SKM-1 (cell line): ENCODE measurements around the gene DNAH5.

Source experiments
- DNase-seq: peaks from one replicate; lab custom pipeline; 2025; ENCODE audit not compliant: unreplicated experiment; lab: John Stamatoyannopoulos, UW

The DNAH5 gene

DNA sequence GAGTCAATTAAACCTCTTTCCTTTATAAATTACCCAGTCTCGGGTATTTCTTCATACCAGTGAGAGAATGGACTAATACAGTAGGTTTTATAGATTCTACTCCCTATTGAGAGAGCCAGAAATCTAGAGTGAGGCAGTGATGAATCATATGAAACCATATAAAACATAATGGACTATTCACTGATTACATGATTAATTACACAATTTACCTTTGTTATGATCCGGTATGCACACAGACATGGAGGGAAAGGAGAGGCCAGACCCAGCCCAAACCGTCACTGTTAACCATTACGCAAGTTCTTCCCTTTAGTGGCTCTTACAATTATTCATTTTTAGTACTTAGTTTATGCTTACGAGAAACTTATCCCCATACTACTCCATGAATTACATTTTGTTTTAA, 205.0 kb downstream of the DNAH5 start:
- DNase-seq: no peak

DNA sequence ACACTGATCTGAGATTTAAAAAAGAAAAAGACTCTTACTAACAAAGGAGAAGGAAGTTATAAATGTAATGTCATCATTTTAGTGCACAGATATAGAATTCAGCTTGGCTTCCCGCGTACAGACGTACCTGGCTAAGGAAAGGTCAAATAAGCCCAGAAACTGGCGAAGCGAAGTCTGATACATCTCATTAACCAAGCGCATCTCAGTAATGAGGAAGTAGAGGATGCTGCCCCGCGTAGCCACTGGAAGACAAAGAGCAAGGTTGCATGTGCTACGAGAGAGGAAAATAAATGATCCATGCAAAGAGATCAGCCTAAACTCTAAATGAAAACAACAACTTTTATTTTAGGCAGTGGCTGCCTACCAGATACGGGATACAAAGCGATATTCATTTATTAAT, 208.8 kb downstream of the DNAH5 start:
- no peak for DNase-seq

DNA sequence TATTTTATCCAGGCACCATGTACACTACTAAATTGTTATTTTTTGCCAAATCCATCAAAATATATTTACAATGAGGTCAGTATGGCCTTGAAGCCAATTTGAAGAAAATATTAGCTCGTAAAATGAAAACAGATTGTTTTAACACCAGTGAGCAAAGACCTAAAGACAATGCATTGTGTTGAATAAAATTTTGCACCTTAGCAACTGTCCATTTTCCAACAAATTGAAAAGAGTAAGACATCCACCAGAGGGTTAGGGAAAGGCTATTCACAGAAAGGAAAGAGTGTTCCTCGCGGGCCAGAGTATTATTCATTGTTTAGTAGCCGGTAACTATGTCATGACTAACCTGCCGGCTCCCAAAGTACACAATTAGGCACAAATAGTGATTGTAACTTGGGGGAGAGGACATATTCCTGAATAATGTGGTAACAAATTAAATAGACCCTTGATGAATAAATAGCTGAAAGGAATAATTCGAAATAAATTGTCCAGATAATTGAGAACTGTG, 213.3 kb downstream of the DNAH5 start:
- no peak for DNase-seq

DNA sequence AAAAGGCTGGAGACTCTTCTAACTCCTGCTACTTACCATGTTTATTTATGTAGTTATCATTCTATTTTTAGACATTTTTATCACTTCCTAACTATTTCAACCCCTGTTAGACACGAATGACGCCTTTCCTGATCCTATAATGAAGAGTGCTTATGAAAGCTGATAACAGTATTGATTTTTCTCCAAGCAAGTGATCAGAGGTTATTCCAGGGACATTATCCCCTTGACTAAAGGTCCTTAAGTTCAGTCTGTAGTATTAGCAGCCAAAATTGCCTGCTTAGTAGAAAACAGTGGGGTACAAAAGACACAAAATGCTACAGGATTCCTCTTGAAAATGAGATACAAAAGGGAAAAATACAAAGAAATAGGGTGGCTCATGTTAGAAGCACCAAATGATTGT, 235.6 kb downstream of the DNAH5 start:
- DNase-seq: no peak

DNA sequence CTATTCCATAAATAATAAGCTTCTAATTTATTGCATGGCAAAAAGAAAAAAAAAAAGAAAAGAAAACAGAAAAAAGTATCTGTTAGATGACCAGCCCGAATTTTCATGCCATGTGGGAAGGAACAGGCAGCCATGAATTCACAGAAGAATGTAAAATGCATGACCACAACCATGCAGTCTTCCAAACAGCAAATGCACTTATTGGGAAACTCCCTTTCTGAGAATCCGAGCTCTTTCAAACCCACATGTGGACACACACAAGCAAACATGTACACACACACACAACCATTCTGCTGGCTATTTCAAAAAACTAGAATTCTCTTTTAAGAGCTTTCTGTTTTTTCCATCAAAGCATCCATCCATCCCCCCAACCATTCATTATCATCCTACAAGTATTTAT, 236.1 kb downstream of the DNAH5 start:
- DNase-seq: no peak

DNA sequence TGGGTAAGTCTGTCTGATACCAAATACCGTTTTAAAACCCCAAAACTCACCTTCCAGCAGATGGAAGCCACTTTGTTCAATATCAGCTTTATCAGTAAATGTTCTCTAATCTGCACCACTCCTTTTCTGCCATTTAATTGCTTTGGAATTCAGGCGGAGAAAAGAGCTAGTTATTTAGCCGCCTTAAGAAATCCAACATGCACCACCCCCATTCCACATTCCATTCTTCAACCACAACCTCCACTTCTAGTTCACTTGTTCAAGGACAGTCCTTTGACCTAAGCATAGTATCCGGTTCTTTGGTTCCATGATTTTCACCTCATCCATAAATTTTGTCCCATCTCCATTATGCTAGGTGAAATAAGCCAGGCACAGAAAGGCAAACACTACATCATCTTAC, 240.1 kb downstream of the DNAH5 start:
- no peak for DNase-seq

DNA sequence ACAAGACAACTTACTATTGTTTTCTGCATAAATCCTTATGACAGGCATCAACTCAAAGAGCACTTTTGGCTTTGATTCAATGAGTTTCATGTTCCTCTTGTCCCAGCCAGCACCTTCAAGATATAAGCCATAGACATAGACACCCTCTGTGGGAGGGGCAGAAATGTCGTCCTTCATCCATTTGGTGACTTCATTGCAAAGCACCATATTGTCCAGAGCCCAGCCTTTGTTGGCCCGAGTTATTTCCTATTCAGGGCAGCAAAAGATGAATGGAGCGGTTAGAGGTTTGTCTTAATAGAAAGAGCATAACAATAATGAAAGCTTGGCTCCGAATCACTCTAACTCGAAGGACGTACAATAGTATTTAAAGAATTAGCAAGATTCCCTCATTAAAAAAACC, 243.9 kb downstream of the DNAH5 start:
- no peak for DNase-seq

DNA sequence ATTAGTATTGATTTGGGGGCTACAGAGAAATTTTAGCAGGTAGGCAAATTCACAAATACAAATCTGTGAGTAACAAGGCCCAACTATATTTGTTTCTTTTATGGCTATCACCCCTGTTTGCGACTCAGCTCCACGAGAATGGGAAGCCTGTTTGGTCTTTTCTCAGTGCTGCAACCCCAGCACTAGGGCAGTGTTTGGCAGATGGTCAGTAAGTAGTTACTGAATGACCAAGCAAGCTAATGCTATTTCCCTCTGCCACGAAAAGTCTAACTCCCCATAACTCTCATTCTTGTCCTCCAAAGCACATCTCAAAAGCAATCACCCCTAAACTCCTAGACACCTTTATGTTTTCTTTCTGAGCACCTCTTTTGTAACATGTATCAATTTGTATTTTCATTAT, 245.6 kb downstream of the DNAH5 start:
- no peak for DNase-seq

DNA sequence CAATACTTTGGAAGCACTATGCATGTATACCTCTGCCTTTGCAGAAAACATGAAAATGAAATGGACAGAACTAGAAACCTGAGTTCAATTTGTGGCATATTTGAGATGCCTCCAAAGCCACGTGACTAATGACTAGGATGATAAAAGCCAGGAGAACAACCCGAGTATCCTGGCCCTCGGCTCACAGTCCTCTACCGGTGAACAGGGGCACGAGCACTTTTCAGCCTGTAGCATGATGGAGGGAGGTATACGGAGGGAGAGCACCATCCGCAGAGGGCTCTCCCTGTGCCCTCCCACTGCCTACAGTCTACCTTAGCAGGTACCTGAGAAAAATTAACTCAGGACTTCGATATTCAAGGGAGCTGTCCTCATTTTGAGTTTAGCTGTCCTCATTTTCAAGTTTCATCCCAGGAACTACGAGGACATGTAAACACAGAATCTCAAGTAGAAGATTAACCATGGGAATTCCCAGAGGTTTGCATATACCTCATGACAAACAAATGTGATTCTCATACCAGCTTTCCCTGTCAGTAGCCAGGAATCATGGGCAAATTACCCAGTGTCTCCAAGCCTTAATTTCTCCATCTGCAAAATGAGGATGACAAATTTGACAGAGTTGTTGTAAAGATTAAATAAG, 249.3 kb downstream of the DNAH5 start:
- no peak for DNase-seq

DNA sequence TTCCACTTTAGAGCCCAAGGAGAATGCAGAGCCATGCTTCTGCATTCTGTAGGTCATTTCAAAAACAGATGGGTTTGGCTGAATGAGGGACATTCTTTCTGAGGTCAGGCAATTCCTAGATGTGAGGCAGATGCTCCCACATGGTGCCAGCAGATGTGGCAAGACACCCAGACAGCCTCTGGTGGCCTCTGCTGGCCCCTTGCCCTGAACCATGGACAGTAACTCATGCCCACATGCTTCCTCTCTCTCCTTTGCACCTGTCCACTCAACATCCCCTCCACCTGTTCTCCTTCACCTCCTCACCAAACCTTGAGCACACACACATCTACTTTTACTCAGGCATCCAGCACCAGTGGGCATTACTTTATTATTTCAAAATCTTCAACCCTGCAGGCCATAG, 252.3 kb downstream of the DNAH5 start:
- no peak for DNase-seq

DNA sequence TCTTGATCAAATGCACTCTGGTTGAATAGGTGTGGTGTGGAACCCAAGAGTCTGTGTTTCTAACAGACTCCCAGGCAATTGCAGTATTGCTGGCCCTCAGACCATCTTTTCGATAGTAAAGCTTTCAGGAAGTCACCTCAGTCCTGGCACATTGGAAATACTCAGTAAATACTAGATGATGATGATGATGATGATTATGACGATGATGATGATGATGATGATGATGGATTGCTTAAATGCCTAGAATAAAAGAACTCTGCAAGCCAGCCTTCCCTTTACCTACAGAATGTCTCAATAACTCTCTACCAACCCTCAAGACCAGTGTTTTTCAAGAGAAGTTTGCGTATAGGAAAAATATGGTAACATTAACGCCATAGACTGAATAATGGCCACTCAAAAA, 268.0 kb downstream of the DNAH5 start:
- DNase-seq: no peak

DNA sequence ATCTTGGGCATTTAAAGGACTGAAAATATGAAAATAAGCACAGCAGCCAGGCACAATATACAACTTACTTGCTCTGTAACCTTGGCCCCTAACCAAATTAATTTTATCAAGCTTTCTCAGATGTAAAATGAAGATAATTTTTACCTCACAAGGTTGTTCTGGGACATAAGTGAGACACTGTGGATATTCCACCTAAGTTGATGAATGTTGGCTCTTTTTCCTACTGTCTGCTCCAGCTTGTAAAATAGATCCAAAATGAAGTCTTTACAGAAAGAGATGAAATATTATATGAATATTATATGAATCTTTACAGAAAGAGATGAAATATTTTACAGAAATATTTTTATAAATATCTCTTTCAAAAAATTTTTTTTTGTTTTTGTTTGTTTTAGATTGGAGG, 270.1 kb downstream of the DNAH5 start:
- no peak for DNase-seq

DNA sequence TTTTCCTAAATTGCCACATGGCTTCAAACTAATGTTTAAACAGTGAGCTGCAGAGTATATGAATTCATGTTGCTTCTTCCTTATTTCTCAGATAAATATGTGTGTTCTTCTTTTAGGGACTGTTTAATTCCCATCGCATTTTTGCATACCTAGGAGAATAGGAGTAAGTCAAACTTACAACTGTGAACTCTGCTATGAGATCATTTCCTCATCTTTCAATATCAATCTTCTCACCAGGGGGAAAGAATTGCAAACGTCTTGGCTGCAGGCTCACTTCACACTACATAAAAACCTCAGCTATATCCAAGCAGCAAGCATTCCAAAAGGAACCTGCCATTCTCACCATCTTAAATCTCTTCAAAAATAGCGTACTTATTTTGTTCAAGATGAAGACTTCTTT, 271.0 kb downstream of the DNAH5 start:
- no peak for DNase-seq

DNA sequence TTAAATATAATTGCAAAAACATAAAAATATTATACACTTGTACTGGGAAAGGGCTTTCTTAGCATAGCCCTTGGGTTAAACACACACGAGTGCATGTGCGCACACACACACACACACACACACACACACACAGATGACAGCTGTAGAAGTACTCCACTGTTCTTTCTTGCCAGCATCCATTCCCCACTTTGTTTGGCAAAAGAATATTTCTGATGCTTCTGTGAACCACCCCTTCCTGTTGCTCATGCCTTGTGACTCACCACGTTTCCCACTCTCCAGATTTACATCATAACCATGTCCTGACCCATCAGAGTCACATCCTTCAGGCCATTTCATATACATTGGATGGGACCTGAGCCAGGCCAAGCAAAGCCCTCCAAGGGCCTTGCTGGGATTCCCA, 280.1 kb downstream of the DNAH5 start:
- no peak for DNase-seq

DNA sequence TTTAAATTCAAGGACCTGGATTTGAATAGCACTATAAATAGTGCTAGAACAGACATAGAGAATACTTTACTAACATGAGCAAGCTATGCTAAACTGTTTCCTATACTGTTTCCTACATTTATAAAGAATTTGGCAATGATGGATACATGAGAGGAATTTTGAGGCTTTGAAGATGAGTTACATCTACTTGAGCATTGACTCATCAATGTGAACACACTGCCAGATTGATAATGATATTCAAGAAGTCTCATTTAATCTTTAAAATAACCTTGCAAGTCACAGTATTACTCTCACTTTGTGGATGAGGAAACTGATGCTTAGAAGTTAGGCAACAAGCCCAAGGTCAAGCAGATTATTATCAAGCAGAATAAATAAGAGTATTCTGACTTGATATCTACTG, 281.9 kb downstream of the DNAH5 start:
- DNase-seq: no peak

DNA sequence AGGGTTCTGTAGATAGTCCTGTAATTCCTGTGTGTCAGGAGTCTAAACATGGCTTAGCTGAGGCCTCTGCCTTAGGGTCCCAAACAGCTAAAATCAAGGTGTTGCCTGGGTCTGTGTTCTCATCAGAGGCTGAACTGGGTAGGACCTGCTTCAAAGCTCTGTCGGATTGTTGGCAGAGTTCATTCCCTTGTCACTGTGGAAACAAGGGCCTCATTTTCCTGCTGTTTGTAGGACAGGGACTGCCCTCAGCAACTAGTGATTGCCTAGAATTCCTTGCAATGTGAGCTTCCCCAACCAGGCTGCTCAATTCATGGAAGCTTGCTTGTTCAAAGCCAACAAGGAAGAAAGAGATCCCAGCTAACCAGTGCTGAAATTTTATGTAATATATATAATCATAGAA, 283.2 kb downstream of the DNAH5 start:
- no peak for DNase-seq

DNA sequence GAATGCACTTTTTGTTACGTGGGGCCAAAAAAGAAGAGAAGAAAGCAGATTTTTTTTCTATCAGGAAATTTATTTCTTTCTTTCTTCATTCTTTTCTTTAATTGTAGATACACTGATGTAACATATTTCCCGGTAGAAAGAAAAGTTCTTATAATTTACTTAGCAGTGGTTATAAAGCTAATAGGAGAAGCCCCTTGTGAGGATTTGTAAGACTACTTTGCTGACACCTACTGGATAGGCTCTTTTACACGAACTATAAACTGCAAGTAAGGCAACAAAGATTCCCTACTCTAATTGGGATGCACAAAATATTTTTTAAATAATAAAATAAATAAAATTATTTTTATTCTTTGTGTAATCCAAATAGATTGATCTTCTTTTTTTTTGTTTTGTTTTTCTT, 284.4 kb downstream of the DNAH5 start:
- DNase-seq: no peak

DNA sequence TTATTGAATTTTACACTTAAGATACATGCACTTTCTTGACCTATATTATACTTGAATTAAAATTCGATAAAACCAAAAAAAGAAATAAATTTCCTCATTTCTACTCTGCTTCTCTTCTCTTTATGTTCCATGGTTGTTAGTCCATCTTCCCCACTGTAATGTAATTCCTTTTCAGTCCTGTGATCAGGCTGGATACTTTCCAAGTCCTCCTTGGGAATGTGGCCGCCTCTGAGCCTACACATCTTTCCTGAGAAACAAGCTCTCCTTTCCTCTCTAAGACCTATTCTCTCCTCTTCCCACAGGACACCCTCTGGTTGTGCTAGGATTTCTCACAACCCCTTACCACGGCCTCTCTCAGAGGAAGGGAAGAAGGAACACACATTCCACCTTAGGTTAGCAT, 285.1 kb downstream of the DNAH5 start:
- DNase-seq: no peak

DNA sequence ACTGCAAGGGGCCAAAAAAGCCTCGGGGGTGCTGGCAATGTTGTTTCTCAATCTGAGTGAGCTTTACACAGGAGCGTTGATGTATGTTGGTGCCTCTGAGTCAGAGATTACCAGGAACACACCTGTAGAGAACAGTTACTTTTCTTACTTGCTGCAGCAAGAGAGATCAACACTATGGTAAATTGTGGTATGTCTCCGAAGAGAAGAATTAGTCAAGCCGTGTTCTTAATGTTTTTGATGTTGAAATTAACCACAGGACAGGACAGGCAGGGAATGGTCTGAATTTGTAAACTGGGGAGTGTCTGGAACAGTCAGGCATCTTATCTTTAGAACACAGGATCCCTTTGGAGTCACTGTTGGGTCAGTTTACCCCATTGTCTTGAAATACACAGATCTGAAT, 285.7 kb downstream of the DNAH5 start:
- DNase-seq: no peak

DNA sequence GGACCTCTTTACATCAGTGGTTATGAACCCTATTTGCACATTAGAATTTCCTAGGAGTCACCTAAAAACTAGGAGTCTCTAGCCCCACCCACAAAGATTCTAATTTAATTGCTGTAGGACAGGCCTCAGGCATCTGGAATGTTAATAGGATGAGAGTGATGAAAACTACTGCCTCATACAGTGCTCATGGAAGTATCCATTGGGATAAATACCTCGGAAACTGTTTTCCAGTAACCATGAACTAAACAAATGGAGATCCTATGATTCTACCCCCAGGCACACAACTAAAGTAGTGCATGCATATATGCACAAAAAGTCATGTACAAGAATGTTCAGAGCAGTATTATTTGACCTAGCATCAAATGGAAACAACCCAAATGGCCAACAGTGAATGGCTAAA, 286.3 kb downstream of the DNAH5 start:
- DNase-seq: no peak

DNA sequence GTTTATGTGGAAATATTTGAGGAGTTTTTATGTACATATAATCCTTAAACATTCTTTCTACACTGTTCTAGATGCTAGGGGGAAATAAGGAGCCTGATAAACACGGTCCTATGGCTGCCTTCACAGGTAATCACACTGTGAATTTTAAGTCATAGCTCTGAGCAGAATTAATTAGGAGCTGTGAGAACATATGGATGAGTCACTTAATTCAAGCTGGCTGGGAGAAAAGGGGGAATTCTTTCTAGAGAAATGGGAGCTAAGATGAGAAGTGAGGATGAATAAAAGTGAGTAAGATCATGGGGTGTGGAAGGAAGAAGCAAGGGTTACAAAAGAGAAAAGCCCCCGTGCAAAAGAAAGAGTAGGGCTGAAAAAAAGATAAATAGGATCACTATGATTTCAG, 290.8 kb downstream of the DNAH5 start:
- no peak for DNase-seq

DNA sequence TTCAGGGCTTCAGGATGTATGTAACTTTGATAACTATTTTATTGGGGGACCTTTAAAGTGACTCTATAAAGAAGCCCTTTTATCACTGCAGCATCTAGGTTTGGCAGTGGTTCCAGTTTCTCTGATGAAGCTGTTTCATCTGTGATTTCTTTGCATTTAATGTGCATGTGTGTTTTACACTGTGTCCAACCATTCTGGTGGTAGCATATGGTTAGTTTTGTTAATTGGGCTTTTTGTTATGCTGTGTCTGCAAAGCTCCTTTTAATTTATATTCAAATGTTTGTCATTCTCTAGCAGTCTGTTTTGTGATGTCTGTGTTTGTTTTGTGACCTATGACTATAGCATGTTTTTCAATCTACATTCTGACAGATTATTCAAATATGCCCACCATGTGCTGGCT, 294.8 kb downstream of the DNAH5 start:
- DNase-seq: no peak

DNA sequence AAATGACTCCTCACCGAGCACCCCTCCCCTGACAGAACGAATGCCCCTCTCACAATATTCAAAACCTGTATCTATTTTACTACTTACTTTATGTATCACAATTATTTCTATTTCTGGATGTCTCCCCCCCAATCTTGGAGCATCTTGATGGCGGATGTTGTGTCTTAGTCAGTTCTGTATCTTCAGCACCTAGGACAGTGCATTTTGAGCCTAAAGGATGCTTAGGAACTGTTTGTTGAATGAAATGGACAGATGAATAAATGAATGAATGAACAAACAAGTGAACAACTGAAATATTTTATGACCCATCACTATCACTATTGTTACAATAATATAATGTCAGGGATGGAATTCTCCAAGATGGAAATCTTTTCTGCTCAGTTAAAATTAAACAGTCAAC, 295.7 kb downstream of the DNAH5 start:
- no peak for DNase-seq

DNA sequence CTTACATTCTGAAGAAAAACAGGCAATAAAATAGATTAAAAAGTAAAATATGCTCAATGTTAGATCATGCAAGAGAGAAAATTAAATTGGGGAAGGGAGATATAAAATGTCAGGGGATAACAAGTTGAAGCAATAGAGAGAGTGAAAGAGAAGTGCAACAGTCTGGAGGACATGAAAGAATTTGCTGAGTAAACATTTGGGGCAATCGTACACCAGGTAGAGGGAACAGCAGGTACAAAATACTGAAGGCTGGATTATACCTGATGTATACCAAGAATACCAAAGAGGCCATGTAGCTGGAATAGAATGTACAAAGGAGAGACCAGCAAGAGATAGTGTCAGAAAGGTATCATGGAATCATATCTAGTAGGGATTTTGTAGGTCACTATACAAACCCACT, 300.8 kb downstream of the DNAH5 start:
- DNase-seq: no peak
